Measurements from ENCODE around the gene CDH13.

The CDH13 gene

DNA sequence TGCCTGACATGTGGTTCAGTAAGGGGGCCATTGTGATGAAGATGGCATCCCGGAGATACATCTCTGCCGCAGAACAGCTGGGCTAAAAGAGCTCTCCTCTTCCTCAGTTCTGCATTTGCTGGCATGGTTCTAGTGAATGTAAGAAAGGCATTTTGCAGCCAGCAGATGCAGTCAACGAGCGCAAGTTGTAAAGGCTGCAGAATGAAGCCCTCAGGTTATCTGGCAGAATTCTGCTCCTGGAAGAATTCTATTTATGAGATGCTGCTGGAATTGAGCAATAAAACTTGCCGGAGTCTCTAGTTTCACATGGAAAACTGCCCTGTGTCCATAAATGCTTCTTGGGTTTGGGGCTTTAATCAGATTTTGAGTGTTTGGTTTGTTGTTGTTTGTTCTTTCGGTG lies 1004.2 kb downstream of the CDH13 start:
- in situ Hi-C loops (cut with HindIII; ENCODE audit: low sequenced_read_pairs), result no loop called here
- TF ChIP-seq, protein P1, sequence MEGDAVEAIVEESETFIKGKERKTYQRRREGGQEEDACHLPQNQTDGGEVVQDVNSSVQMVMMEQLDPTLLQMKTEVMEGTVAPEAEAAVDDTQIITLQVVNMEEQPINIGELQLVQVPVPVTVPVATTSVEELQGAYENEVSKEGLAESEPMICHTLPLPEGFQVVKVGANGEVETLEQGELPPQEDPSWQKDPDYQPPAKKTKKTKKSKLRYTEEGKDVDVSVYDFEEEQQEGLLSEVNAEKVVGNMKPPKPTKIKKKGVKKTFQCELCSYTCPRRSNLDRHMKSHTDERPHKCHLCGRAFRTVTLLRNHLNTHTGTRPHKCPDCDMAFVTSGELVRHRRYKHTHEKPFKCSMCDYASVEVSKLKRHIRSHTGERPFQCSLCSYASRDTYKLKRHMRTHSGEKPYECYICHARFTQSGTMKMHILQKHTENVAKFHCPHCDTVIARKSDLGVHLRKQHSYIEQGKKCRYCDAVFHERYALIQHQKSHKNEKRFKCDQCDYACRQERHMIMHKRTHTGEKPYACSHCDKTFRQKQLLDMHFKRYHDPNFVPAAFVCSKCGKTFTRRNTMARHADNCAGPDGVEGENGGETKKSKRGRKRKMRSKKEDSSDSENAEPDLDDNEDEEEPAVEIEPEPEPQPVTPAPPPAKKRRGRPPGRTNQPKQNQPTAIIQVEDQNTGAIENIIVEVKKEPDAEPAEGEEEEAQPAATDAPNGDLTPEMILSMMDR (IDR thresholded peaks at IDR 0.05; ENCODE audit: low read depth, low read length, missing control alignments), result no peak
- DNase-seq (ENCODE audit: low read depth), result no peak
- no peak overlapping the region for H3K4me3 ChIP-seq (ENCODE audit: low read depth, low read length)

DNA sequence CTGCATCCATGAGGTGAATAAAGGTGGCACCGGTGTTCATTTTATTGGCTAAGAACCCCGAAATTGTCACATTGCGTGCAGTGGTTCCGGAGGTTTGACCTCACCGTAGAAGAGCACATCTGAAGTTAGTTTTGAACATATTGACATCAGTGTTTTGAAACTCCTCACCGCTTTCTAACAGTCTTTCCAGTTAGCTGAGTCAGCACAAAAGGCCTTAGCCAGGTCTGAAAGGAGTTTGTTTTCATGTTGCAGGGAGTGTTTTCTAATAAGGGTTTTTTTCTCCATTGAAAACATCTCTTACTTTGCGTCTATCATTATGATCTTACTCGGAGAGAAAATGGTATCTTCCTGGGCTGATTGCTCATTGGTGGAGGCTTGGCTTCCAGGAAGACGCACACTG lies 1006.5 kb downstream of the CDH13 start:
- in situ Hi-C loops (cut with HindIII; ENCODE audit: low sequenced_read_pairs), result no loop called here
- H3K4me3 ChIP-seq (ENCODE audit: low read depth, low read length), result no peak overlapping the region
- no peak for DNase-seq (ENCODE audit: low read depth)
- TF ChIP-seq, protein P1 (IDR thresholded peaks at IDR 0.05; ENCODE audit: low read depth, low read length, missing control alignments), result no peak

DNA sequence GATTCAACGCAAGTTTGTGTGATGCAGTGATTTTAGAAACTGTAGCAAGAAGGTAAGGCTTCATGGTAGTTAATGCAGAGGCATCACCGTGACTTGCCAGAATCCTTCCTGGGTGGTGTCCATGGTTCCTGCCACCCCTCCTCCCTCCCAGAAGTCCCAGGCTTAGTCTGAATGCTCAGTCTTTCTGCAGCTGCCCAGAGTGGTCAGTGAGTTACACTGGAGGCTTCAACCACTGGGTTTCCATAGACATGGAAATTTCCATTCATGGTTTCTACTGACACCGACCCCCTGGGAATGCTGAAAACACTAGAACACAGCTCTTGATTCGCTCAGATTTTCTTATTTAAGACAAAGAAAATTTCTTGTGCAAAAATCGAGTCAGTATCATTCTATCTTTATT lies 1021.6 kb downstream of the CDH13 start:
- H3K4me3 ChIP-seq (ENCODE audit: low read depth, low read length), result no peak overlapping the region
- TF ChIP-seq, protein P1 (IDR thresholded peaks at IDR 0.05; ENCODE audit: low read depth, low read length, missing control alignments), result no peak
- in situ Hi-C loops (cut with HindIII; ENCODE audit: low sequenced_read_pairs), result no loop called here
- no peak for DNase-seq (ENCODE audit: low read depth)

DNA sequence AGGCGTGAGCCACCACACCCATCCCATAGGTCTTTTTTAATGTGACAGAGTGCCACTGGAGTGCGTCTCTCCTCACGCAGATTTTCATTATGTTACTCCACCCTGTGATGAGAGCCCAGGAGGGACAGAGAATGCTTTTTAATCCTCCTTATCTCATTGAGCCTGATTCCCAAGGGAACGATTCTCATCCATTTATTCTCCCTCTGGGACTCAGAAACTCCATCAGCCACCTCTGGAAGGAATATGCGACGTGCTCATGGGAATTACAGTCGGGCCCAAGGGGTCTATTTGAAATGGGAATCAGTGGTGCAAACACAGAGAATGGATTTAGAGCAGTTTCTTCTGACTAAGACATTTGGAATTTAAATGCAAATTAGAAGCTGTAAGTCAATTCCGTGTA lies 1025.1 kb downstream of the CDH13 start:
- H3K4me3 ChIP-seq (ENCODE audit: low read depth, low read length), result no peak overlapping the region
- TF ChIP-seq, protein P1 (IDR thresholded peaks at IDR 0.05; ENCODE audit: low read depth, low read length, missing control alignments), result no peak
- no peak for DNase-seq (ENCODE audit: low read depth)
- in situ Hi-C loops (cut with HindIII; ENCODE audit: low sequenced_read_pairs), result no loop called here

DNA sequence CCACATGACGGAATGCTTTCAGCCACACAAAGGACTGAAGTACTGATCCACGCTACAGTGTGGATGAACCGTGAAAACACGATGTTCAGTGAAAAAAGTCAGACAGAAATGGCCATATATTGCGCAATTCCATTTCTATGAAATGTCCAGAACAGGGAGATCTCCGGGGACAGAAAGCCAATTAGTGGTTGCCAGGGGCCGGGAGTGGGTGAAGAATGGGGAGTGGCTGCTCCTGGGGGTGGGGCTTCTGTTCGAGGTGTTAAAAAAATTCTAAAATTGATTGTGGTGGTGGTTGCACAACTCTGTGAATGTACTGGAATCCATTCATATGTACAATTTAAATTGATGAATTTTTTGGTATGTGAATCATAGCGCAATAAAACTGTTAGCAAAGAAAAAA lies 1026.2 kb downstream of the CDH13 start:
- DNase-seq (ENCODE audit: low read depth), result no peak
- H3K4me3 ChIP-seq (ENCODE audit: low read depth, low read length), result no peak overlapping the region
- in situ Hi-C loops (cut with HindIII; ENCODE audit: low sequenced_read_pairs), result no loop called here
- TF ChIP-seq, protein P1 (IDR thresholded peaks at IDR 0.05; ENCODE audit: low read depth, low read length, missing control alignments), result no peak

DNA sequence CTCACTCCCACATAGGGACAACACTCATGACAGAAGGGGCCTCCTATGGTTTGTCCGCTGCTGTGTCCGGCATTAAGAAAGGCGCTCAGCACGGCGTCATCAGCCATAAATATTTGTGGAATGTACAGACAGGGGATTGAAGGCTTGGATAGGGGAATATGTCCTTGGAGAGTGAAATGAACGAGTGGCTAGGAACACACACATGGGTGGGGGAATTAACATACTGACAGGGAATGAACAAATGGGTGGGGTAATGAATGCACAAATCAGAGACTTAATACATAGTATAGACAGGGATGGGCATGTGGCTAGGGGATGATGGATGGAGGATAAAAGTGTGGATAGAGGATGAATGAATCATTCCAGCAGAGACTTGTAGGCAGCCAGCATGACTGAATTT lies 1027.0 kb downstream of the CDH13 start:
- TF ChIP-seq, protein P1 (IDR thresholded peaks at IDR 0.05; ENCODE audit: low read depth, low read length, missing control alignments), result no peak

DNA sequence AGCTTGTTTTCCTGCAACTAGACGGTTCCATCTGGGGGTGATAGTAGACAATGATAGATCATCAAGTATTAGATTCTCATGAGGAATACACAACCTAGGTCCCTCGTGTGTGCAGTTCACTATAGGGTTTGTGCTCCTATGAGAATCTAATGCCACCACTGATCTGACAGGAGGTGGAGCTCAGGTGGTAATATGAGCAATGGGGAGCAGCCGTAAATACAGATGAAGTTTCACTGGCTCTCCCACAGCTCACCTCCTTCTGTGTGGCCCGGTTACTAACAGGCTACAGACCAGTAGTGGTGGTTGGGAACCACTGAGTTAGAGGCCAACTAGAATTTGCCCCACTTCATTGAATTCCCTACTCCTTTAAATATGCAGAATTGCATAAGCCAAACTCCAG lies 1033.5 kb downstream of the CDH13 start:
- in situ Hi-C loops (cut with HindIII; ENCODE audit: low sequenced_read_pairs), result no loop called here
- no peak for DNase-seq (ENCODE audit: low read depth)
- H3K4me3 ChIP-seq (ENCODE audit: low read depth, low read length), result no peak overlapping the region
- TF ChIP-seq, protein P1 (IDR thresholded peaks at IDR 0.05; ENCODE audit: low read depth, low read length, missing control alignments), result no peak

More for the DNA sequence above, 1027.0 kb downstream of the CDH13 start:
- no peak overlapping the region for H3K4me3 ChIP-seq (ENCODE audit: low read depth, low read length)
- peak; percentile 8 for DNase-seq (ENCODE audit: low read depth)
- in situ Hi-C loops (cut with HindIII; ENCODE audit: low sequenced_read_pairs), result no loop called here
